OCI-M1 (cell line): ENCODE data around the gene ZNF410.
"Not testable (repeated sequence)": the region's sequence is repeated elsewhere in the genome, so short reads cannot be mapped to it uniquely, and the experiment has no call there.

Source experiments
- DNase-seq: peaks from one replicate; lab custom pipeline; 2025; lab: John Stamatoyannopoulos, UW

ZNF410 gene

GRCh38 chr14:73886449-73887317 is at the start of gene ZNF410:
TSS of gene ZNF410 (plus strand) at chr14:73886859. CDS start at chr14:73892176, 5,317 bp downstream.
- DNase-seq, result peak; percentile 95

GRCh38 chr14:73838293-73839034 is 48.2 kb upstream of the ZNF410 start:
- not testable (repeated sequence) for DNase-seq

- DNase-seq, result peak; percentile 32
These were observed 44.5 kb upstream of the ZNF410 start for GRCh38 chr14:73842201-73842600.

- DNase-seq, result peak; percentile 26
These were observed 43.8 kb upstream of the ZNF410 start for GRCh38 chr14:73842851-73843250.

- no peak for DNase-seq
These were observed 43.4 kb upstream of the ZNF410 start for GRCh38 chr14:73843296-73843695.

- DNase-seq, result no peak
These were observed 39.7 kb upstream of the ZNF410 start for GRCh38 chr14:73846947-73847346.

GRCh38 chr14:73851000-73851399 is 35.7 kb upstream of the ZNF410 start:
- DNase-seq, result peak; percentile 24

GRCh38 chr14:73851567-73852382 is 34.9 kb upstream of the ZNF410 start, which contains the start of gene PTGR2:
TSS of gene PTGR2 (plus strand) at chr14:73851831. CDS start at chr14:73858863, 7,032 bp downstream.
- DNase-seq, result peak; percentile 92

- DNase-seq, result peak; percentile 2
These were observed 27.5 kb upstream of the ZNF410 start for GRCh38 chr14:73859145-73859544.

- DNase-seq, result peak; percentile 51
These were observed 25.6 kb upstream of the ZNF410 start for GRCh38 chr14:73861073-73861472.

- no peak for DNase-seq
These were observed 24.2 kb upstream of the ZNF410 start for GRCh38 chr14:73862480-73862879.

GRCh38 chr14:73863209-73863608 is 23.4 kb upstream of the ZNF410 start:
- DNase-seq, result no peak

- DNase-seq, result no peak
These were observed 21.0 kb upstream of the ZNF410 start for GRCh38 chr14:73865534-73866113.

- not testable (repeated sequence) for DNase-seq
These were observed 16.9 kb upstream of the ZNF410 start for GRCh38 chr14:73869754-73870153.

GRCh38 chr14:73870525-73871235 is 16.0 kb upstream of the ZNF410 start:
- DNase-seq, result no peak

GRCh38 chr14:73873660-73874059 is 13.0 kb upstream of the ZNF410 start:
- no peak for DNase-seq

- DNase-seq, result no peak
These were observed 8.9 kb upstream of the ZNF410 start for GRCh38 chr14:73877790-73878189.

- DNase-seq, result no peak
These were observed 8.2 kb upstream of the ZNF410 start for GRCh38 chr14:73878436-73878835.

GRCh38 chr14:73879027-73879426 is 7.6 kb upstream of the ZNF410 start:
- no peak for DNase-seq

GRCh38 chr14:73884438-73885190 is 2.0 kb upstream of the ZNF410 start:
- no peak for DNase-seq

GRCh38 chr14:73887318-73887616 is 608 bp downstream of the ZNF410 start:
- DNase-seq, result no peak
